SK-N-MC (cell line): ENCODE results near the gene PRCP.
A peak's percentile ranks its signal among the peaks of the same experiment; 100 is the strongest.

Source experiments
- DNase-seq: peaks from one replicate; pipeline ENCODE4 v3.0.0-alpha.2; 2011; ENCODE audit warnings: low read depth, low spot score
- H3K27ac ChIP-seq: fragments of 200-600 bp; sonication (generic); 2 replicates; pipeline ENCODE4 v1.5.1; 2016; ENCODE audit warnings: mixed run types
- H3K36me3 ChIP-seq: fragments of 200-600 bp; sonication (generic); 2 replicates; pipeline ENCODE4 v1.6.1; 2017; ENCODE audit warnings: antibody characterized with exemption, low read length, mixed read lengths; ENCODE audit not compliant: insufficient read depth
- H3K4me3 ChIP-seq: fragments of 200-600 bp; sonication (generic); 2 replicates; pipeline ENCODE4 v1.5.1; 2016
- H3K9ac ChIP-seq: fragments of 200-600 bp; sonication (generic); 2 replicates; pipeline ENCODE4 v1.8.0; 2017; ENCODE audit warnings: mixed run types, mixed read lengths; ENCODE audit not compliant: insufficient read length
- H3K9me3 ChIP-seq: fragments of 200-600 bp; sonication (generic); 2 replicates; pipeline ENCODE4 v1.6.1; 2017; ENCODE audit warnings: low read depth, mild to moderate bottlenecking, antibody characterized with exemption, low read length, moderate library complexity, mixed read lengths
- EZH2 ChIP-seq: fragments of 200-600 bp; sonication (generic); IDR thresholded peaks from one replicate; pipeline ENCODE4 v1.6.1; 2017; ENCODE audit warnings: antibody characterized with exemption
- FOXP2 ChIP-seq: optimal IDR thresholded peaks from 2 replicates; pipeline ENCODE3; 2011; ENCODE audit warnings: mild to moderate bottlenecking, moderate library complexity; ENCODE audit not compliant: insufficient read depth; ENCODE audit errors: extremely low read length, control extremely low read depth
- POLR2AphosphoS5 ChIP-seq: IDR thresholded peaks from 2 replicates; pipeline ENCODE4 v1.6.1; 2012; ENCODE audit warnings: mild to moderate bottlenecking, low read depth, low read length, borderline replicate concordance

The PRCP gene

GRCh38 chr11:82901165-82901921, 1.1 kb upstream of the PRCP start, which contains the start of gene DDIAS:
DDIAS (plus strand) TSS chr11:82901736; CDS start chr11:82914739, 13,003 bp downstream.
- peak; percentile 83 for TF ChIP-seq POLR2AphosphoS5
- no peak for TF ChIP-seq EZH2
- TF ChIP-seq FOXP2, result peak; percentile 41
- no peaks in the 10 kb centered on the region for H3K36me3 ChIP-seq
- no peaks in the 10 kb centered on the region for H3K9me3 ChIP-seq
- peak; percentile 96 for DNase-seq
- H3K9ac ChIP-seq, result peak within 1 kb of the TSS; percentile 75
- H3K4me3 ChIP-seq, result peak within 1 kb of the TSS; percentile 86
- H3K27ac ChIP-seq, result peak within 1 kb of the TSS; percentile 23; the same call in 1 of the 2 replicates

GRCh38 chr11:82899957-82900276, 313 bp downstream of the PRCP start:
- no peak for DNase-seq
- Histone ChIP-seq H3K36me3 (no peaks in the 10 kb centered on the region), H3K9ac (peak overlapping the region; percentile 46), H3K27ac (no peak overlapping the region), H3K4me3 (peak overlapping the region; percentile 86), H3K9me3 (no peaks in the 10 kb centered on the region)
- TF ChIP-seq FOXP2 (no peak), POLR2AphosphoS5 (no peak), EZH2 (no peak)

- H3K36me3 ChIP-seq, result no peaks in the 10 kb centered on the region
- no peak overlapping the region for H3K27ac ChIP-seq
- peak overlapping the region; percentile 46 for H3K9ac ChIP-seq
- TF ChIP-seq FOXP2 (no peak), POLR2AphosphoS5 (no peak), EZH2 (no peak)
- peak overlapping the region; percentile 86 for H3K4me3 ChIP-seq
- no peaks in the 10 kb centered on the region for H3K9me3 ChIP-seq
- no peak for DNase-seq
Observed at GRCh38 chr11:82899186-82899820, 927 bp downstream of the PRCP start.

- no peak for DNase-seq
- H3K36me3 ChIP-seq, result no peaks in the 10 kb centered on the region
- H3K27ac ChIP-seq, result no peak overlapping the region
- no peak overlapping the region for H3K9ac ChIP-seq
- H3K9me3 ChIP-seq, result no peaks in the 10 kb centered on the region
- no peak for TF ChIP-seq POLR2AphosphoS5
- no peak for TF ChIP-seq EZH2
- no peak for TF ChIP-seq FOXP2
- H3K4me3 ChIP-seq, result peak overlapping the region; percentile 60
Observed at GRCh38 chr11:82898241-82898640, 2.0 kb downstream of the PRCP start.

- Histone ChIP-seq H3K9ac (no peak overlapping the region), H3K4me3 (no peak overlapping the region), H3K9me3 (no peaks in the 10 kb centered on the region), H3K27ac (no peak overlapping the region), H3K36me3 (no peaks in the 10 kb centered on the region)
- no peak for TF ChIP-seq FOXP2
- TF ChIP-seq POLR2AphosphoS5, result no peak
- TF ChIP-seq EZH2, result no peak
- DNase-seq, result no peak
Observed at GRCh38 chr11:82896183-82896582, 4.0 kb downstream of the PRCP start.

- no peaks in the 10 kb centered on the region for H3K9me3 ChIP-seq
- no peaks in the 10 kb centered on the region for H3K36me3 ChIP-seq
- H3K9ac ChIP-seq, result no peak overlapping the region
- no peak overlapping the region for H3K4me3 ChIP-seq
- DNase-seq, result no peak
- no peak for TF ChIP-seq POLR2AphosphoS5
- TF ChIP-seq FOXP2, result no peak
- TF ChIP-seq EZH2, result no peak
- no peak overlapping the region for H3K27ac ChIP-seq
Observed at GRCh38 chr11:82895437-82896091, 4.7 kb downstream of the PRCP start.

DNA sequence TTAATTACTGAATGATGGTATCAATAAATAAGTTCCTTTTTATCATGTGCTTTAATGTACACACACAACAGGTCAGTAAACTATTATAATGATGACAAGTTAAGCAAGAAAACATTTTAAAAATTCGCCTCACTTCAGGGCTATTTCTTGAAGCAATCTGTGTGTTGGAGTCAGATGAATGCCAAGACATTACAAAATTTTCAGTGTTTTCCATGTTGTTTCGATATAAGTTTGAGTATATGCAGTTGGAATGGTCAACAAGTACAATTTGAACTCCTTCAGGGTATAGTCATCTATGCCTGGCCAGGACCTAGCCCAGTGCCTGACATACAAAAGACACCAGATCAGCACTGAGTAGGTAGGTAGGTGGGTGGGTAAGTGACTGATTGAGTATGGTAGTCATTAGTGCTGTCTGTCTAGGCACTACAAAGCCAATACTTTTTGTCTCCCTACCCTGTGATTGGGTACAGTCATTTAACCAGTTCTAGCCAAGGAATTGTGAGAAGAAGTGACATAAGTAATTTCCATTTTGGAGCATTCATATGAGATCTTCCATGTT, 7.5 kb downstream of the PRCP start:
- DNase-seq, result no peak
- Histone ChIP-seq H3K27ac (no peak overlapping the region), H3K9ac (no peak overlapping the region), H3K36me3 (no peaks in the 10 kb centered on the region), H3K9me3 (no peaks in the 10 kb centered on the region), H3K4me3 (no peak overlapping the region)
- no peak for TF ChIP-seq POLR2AphosphoS5
- no peak for TF ChIP-seq EZH2
- TF ChIP-seq FOXP2, result no peak

GRCh38 chr11:82890936-82891335, 9.3 kb downstream of the PRCP start:
- TF ChIP-seq POLR2AphosphoS5 (no peak), EZH2 (no peak), FOXP2 (no peak)
- Histone ChIP-seq H3K4me3 (no peak overlapping the region), H3K9me3 (no peaks in the 10 kb centered on the region), H3K27ac (no peak overlapping the region), H3K9ac (no peak overlapping the region), H3K36me3 (no peaks in the 10 kb centered on the region; the same call in 1 of the 2 replicates)
- DNase-seq, result no peak
